ENCODE measurements around the gene AKTIP. TPM values are rescaled to one million over a fixed set of nuclear protein-coding genes. Genes with fewer than 3 reads are reported as not detected.

Gene AKTIP
- total RNA-seq, 5 donors from 2014 or later (not counting 1 experiment from before 2014, with no cell fraction given) = 56.3 to 96.8 (median 70.6) TPM

DNA sequence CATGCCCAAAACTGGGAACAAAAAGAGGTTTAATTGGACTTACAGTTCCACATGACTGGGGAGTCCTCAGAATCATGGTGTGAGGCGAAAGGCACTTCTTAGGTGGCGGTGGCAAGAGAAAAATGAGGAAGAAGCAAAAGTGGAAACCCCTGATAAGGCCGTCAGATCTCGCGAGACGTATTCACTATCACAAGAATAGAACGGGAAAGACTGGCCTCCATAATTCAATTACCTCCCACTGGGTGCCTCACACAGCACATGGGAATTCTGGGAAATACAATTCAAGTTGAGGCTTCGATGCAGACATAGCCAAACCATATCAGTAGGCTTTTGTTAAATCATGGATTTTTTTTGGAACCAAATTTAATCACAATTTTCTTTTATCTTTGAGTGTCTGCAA lies 44.4 kb downstream of the AKTIP start:
- DNase-seq = no peak
- Histone ChIP-seq H3K27ac (ENCODE audit: low read length) (peak overlapping the region; percentile 80), H3K4me3 (ENCODE audit: control insufficient read depth in 1 of 2, extremely low read depth in 1 of 2, low read length in 1 of 2) (no peak overlapping the region), H3K27me3 (replicated peaks in 1 of 2; ENCODE audit: control insufficient read depth in 2 of 2, extremely low read depth in 1 of 2, insufficient read depth in 2 of 2, low read length in 1 of 2) (no peaks in the 10 kb centered on the region), H3K4me1 (ENCODE audit: control insufficient read depth in 1 of 2, extremely low read depth in 1 of 2, insufficient read depth in 2 of 2, low read length in 2 of 2) (peaks cover 59 to 76% of the 10 kb centered on the region in 2 experiments), H3K9me3 (no peaks in the 10 kb centered on the region), H3K36me3 (ENCODE audit: control insufficient read depth in 2 of 2, extremely low read depth in 1 of 2, insufficient read depth in 1 of 2, low read length in 1 of 2) (peaks cover 0 to 63% of the 10 kb centered on the region in 2 donors)
- Mint-ChIP-seq H3K4me1 (peaks cover 86 to 94% (median 92%) of the 10 kb centered on the region in 3 donors), H3K36me3 (peaks cover 60% of the 10 kb centered on the region), H3K27ac (peak overlapping the region; percentile 90 to 95), H3K4me3 (peak overlapping the region; percentile 49 to 78 (median 77)), H3K27me3 (no peaks in the 10 kb centered on the region), H3K9me3 (no peaks in the 10 kb centered on the region)
- ChIA-PET POLR2A (interaction anchor here in 1 of 2 donors (0.7 kb wide), 1 partner anchor 31 kb away, joined by 3 read pairs; no protein-coding TSS in a partner anchor), CTCF (interaction anchor here (1.5 to 2.0 kb wide), 2 partner anchors 22 to 23 kb away, joined by 6 to 19 read pairs; partner anchors contain the start of gene RBL2 (in 1 of the 2))
- 100% methylated on average over 1 of the region's 8 CpGs for WGBS (ENCODE audit: insufficient coverage)
- ATAC-seq (replicated peaks in 1 of 4) = no peak

- no peaks in the 10 kb centered on the region for H3K27me3 ChIP-seq (replicated peaks in 1 of 2; ENCODE audit: control insufficient read depth in 2 of 2, extremely low read depth in 1 of 2, insufficient read depth in 2 of 2, low read length in 1 of 2)
- Mint-ChIP-seq H3K36me3 (peaks cover 57% of the 10 kb centered on the region), H3K4me3 (peak overlapping the region; percentile 77 to 83 (median 78)), H3K4me1 (peaks cover 90 to 95% (median 95%) of the 10 kb centered on the region in 3 donors), H3K27ac (peak overlapping the region; percentile 90 to 95), H3K27me3 (no peaks in the 10 kb centered on the region), H3K9me3 (no peaks in the 10 kb centered on the region)
- peak; percentile 49 to 92 (median 76) for DNase-seq
- H3K9me3 ChIP-seq = no peaks in the 10 kb centered on the region
- POLR2A ChIA-PET = interaction anchor here (0.6 to 2.4 kb wide), 8 partner anchors 9 to 46 kb away, joined by 3 to 15 read pairs (median 7); partner anchors contain the start of genes AKTIP (in 2 of the 2) and RBL2 (in 1 of the 2)
- peak overlapping the region; percentile 80 for H3K27ac ChIP-seq (ENCODE audit: low read length)
- CTCF ChIA-PET = interaction anchor here (0.6 to 2.0 kb wide), 9 partner anchors 11 to 61 kb away, joined by 3 to 19 read pairs (median 4); partner anchors contain the start of genes AKTIP (in 1 of the 2) and RBL2 (in 1 of the 2)
- peaks cover 0 to 57% of the 10 kb centered on the region in 2 donors for H3K36me3 ChIP-seq (ENCODE audit: control insufficient read depth in 2 of 2, extremely low read depth in 1 of 2, insufficient read depth in 1 of 2, low read length in 1 of 2)
- ATAC-seq (replicated peaks in 1 of 4) = peak; percentile 79 to 86 (median 82)
- peak overlapping the region; percentile 43 to 44 for H3K4me3 ChIP-seq (ENCODE audit: control insufficient read depth in 1 of 2, extremely low read depth in 1 of 2, low read length in 1 of 2)
- H3K4me1 ChIP-seq (ENCODE audit: control insufficient read depth in 1 of 2, extremely low read depth in 1 of 2, insufficient read depth in 2 of 2, low read length in 2 of 2) = peaks cover 52 to 82% of the 10 kb centered on the region in 2 experiments
- no CpG with 5 or more reads among the region's 2 CpGs for whole genome bisulfite sequencing (ENCODE audit: insufficient coverage)
Observed at GRCh38 chr16:53457670-53458069, 45.3 kb downstream of the AKTIP start.

DNA sequence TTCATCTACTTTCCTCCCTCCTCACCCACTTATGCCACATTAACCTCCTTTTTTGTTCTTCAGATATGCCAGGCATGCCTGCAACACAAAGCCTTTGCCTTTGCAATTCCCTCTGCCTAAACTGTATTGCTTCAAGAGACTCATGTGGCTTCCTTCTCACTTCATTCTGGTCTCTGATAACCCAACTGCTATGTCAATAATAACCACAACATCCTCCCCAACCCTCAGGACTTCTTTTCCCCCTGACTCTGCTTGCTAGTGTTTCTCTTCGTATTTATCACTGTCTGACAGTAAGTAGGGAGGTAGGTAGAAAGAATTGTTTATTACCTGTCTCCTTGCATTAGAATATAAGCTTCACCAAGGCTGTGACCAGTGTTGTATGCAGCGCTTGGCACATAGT lies 46.4 kb downstream of the AKTIP start:
- peaks cover 89 to 95% (median 92%) of the 10 kb centered on the region in 3 donors for H3K4me1 Mint-ChIP-seq
- Histone ChIP-seq H3K27me3 (replicated peaks in 1 of 2; ENCODE audit: control insufficient read depth in 2 of 2, extremely low read depth in 1 of 2, insufficient read depth in 2 of 2, low read length in 1 of 2) (no peaks in the 10 kb centered on the region), H3K36me3 (ENCODE audit: control insufficient read depth in 2 of 2, extremely low read depth in 1 of 2, insufficient read depth in 1 of 2, low read length in 1 of 2) (peaks cover 0 to 56% of the 10 kb centered on the region in 2 donors), H3K27ac (ENCODE audit: low read length) (peak overlapping the region; percentile 80), H3K9me3 (no peaks in the 10 kb centered on the region), H3K4me1 (ENCODE audit: control insufficient read depth in 1 of 2, extremely low read depth in 1 of 2, insufficient read depth in 2 of 2, low read length in 2 of 2) (peaks cover 53 to 85% of the 10 kb centered on the region in 2 experiments), H3K4me3 (ENCODE audit: control insufficient read depth in 1 of 2, extremely low read depth in 1 of 2, low read length in 1 of 2) (peak overlapping the region in 1 of 2 donors; percentile 43)
- no peaks in the 10 kb centered on the region for H3K27me3 Mint-ChIP-seq
- H3K27ac Mint-ChIP-seq = peak overlapping the region; percentile 90 to 95
- ChIA-PET POLR2A (interaction anchor here in 1 of 2 donors (0.5 to 2.4 kb wide), 2 partner anchors 11 to 47 kb away, joined by 3 to 7 read pairs; partner anchors contain the start of gene AKTIP), CTCF (interaction anchor here in 1 of 2 donors (0.8 to 2.0 kb wide), 3 partner anchors 12 to 47 kb away, joined by 4 to 19 read pairs (median 6); partner anchors contain the start of genes AKTIP and RBL2)
- ATAC-seq (replicated peaks in 1 of 4) (peak; percentile 74 to 80 (median 78)), DNase-seq (peak in 34 of 35 experiments; percentile 19 to 87 (median 50))
- H3K9me3 Mint-ChIP-seq = no peaks in the 10 kb centered on the region
- 0% methylated on average over 1 of the region's 2 CpGs for WGBS (ENCODE audit: insufficient coverage)
- H3K36me3 Mint-ChIP-seq = peaks cover 57% of the 10 kb centered on the region
- peak overlapping the region; percentile 77 to 83 (median 78) for H3K4me3 Mint-ChIP-seq

- DNase-seq = peak in 14 of 35 experiments; percentile 10 to 68 (median 16)
- no peak overlapping the region for H3K4me3 ChIP-seq (ENCODE audit: control insufficient read depth in 1 of 2, extremely low read depth in 1 of 2, low read length in 1 of 2)
- peak overlapping the region; percentile 86 to 90 for H3K27ac Mint-ChIP-seq
- WGBS (ENCODE audit: insufficient coverage) = 41% methylated on average over 4 of the region's 5 CpGs
- ATAC-seq (replicated peaks in 1 of 4) = no peak
- no peaks in the 10 kb centered on the region for H3K27me3 ChIP-seq (replicated peaks in 1 of 2; ENCODE audit: control insufficient read depth in 2 of 2, extremely low read depth in 1 of 2, insufficient read depth in 2 of 2, low read length in 1 of 2)
- no peaks in the 10 kb centered on the region for H3K9me3 Mint-ChIP-seq
- H3K36me3 ChIP-seq (ENCODE audit: control insufficient read depth in 2 of 2, extremely low read depth in 1 of 2, insufficient read depth in 1 of 2, low read length in 1 of 2) = peaks cover 0 to 38% of the 10 kb centered on the region in 2 donors
- peaks cover 82 to 87% (median 87%) of the 10 kb centered on the region in 3 donors for H3K4me1 Mint-ChIP-seq
- no peaks in the 10 kb centered on the region for H3K27me3 Mint-ChIP-seq
- ChIA-PET POLR2A (interaction anchor here (0.6 to 1.2 kb wide), 3 partner anchors 17 to 296 kb away, joined by 3 to 6 read pairs (median 4); partner anchors contain the start of gene RBL2 (in 1 of the 2)), CTCF (interaction anchor here (0.7 to 1.1 kb wide), 5 partner anchors 11 to 50 kb away, joined by 3 to 4 read pairs (median 3); partner anchors contain the start of gene AKTIP (in 1 of the 2))
- H3K4me3 Mint-ChIP-seq = peak overlapping the region; percentile 10 to 78 (median 45)
- peak overlapping the region; percentile 80 for H3K27ac ChIP-seq (ENCODE audit: low read length)
- no peaks in the 10 kb centered on the region for H3K9me3 ChIP-seq
- peaks cover 48 to 84% of the 10 kb centered on the region in 2 experiments for H3K4me1 ChIP-seq (ENCODE audit: control insufficient read depth in 1 of 2, extremely low read depth in 1 of 2, insufficient read depth in 2 of 2, low read length in 2 of 2)
- peaks cover 35% of the 10 kb centered on the region for H3K36me3 Mint-ChIP-seq
Observed at GRCh38 chr16:53453928-53454327, 49.1 kb downstream of the AKTIP start.

- Histone ChIP-seq H3K27me3 (replicated peaks in 1 of 2; ENCODE audit: control insufficient read depth in 2 of 2, extremely low read depth in 1 of 2, insufficient read depth in 2 of 2, low read length in 1 of 2) (no peaks in the 10 kb centered on the region), H3K4me3 (ENCODE audit: control insufficient read depth in 1 of 2, extremely low read depth in 1 of 2, low read length in 1 of 2) (peak overlapping the region in 1 of 2 donors; percentile 44), H3K9me3 (no peaks in the 10 kb centered on the region), H3K4me1 (ENCODE audit: control insufficient read depth in 1 of 2, extremely low read depth in 1 of 2, insufficient read depth in 2 of 2, low read length in 2 of 2) (peaks cover 38 to 67% of the 10 kb centered on the region in 2 experiments), H3K36me3 (ENCODE audit: control insufficient read depth in 2 of 2, extremely low read depth in 1 of 2, insufficient read depth in 1 of 2, low read length in 1 of 2) (peaks cover 0 to 27% of the 10 kb centered on the region in 2 donors), H3K27ac (ENCODE audit: low read length) (peak overlapping the region; percentile 59)
- H3K27me3 Mint-ChIP-seq = no peaks in the 10 kb centered on the region
- H3K4me3 Mint-ChIP-seq = peak overlapping the region; percentile 67 to 78 (median 70)
- POLR2A ChIA-PET = interaction anchor here (0.6 to 1.4 kb wide), 7 partner anchors 14 to 312 kb away, joined by 3 to 9 read pairs (median 5); no protein-coding TSS in a partner anchor
- peaks cover 46% of the 10 kb centered on the region for H3K36me3 Mint-ChIP-seq
- CTCF ChIA-PET = interaction anchor here (0.6 to 6.0 kb wide), 8 partner anchors 9 to 1486 kb away, joined by 3 to 31 read pairs (median 4); partner anchors contain the start of gene RBL2 (in 1 of the 2)
- no peaks in the 10 kb centered on the region for H3K9me3 Mint-ChIP-seq
- no CpG with 5 or more reads among the region's 4 CpGs for WGBS (ENCODE audit: insufficient coverage)
- peaks cover 72 to 79% (median 79%) of the 10 kb centered on the region in 3 donors for H3K4me1 Mint-ChIP-seq
- peak in 1 of 35 experiments; percentile 25 for DNase-seq
- peak overlapping the region; percentile 91 to 92 for H3K27ac Mint-ChIP-seq
- ATAC-seq (replicated peaks in 1 of 4) = peak in 2 of 4 experiments; percentile 41 to 55
Observed at GRCh38 chr16:53449816-53450517, 53.0 kb downstream of the AKTIP start.
